ENCODE measurements around the gene TSPEAR. TPM values are rescaled to one million over a fixed set of nuclear protein-coding genes. Genes with fewer than 3 reads are reported as not detected.
"Not testable (repeated sequence)": the region's sequence is repeated elsewhere in the genome, so short reads cannot be mapped to it uniquely, and the experiment has no call there.

Gene TSPEAR
- total RNA-seq, 2 experiments from 2014 or later, result not detected

DNA sequence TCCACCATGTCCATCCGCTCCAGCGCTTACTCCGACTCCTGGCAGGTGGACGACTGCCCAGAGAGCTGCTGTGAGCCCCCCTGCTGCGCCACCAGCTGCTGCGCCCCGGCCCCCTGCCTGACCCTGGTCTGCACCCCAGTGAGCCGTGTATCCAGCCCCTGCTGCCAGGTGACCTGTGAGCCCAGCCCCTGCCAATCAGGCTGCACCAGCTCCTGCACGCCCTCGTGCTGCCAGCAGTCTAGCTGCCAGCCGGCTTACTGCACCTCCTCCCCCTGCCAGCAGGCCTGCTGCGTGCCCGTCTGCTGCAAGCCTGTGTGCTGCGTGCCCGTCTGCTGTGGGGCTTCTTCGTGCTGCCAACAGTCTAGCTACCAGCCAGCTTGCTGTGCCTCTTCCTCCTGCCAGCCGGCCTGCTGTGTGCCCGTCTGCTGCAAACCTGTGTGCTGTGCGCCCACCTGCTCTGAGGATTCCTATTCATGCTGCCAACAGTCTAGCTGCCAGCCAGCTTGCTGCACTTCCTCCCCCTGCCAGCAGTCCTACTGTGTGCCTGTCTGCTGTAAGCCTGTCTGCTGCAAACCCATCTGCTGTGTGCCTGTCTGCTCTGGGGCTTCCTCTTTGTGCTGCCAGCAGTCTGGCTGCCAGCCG lies 84.1 kb downstream of the TSPEAR start:
- H3K4me1 ChIP-seq (ENCODE audit: insufficient read depth, low read length, poor library complexity, severe bottlenecking); DNase-seq (ENCODE audit: low spot score); H3K4me3 ChIP-seq (ENCODE audit: low read depth, low read length, poor library complexity, severe bottlenecking); BruUV-seq (replicated peaks); H3K4me2 ChIP-seq (ENCODE audit: low read length); H4K20me1 ChIP-seq (ENCODE audit: insufficient read depth, low read length); H3K27ac ChIP-seq (ENCODE audit: low read depth, low read length, poor library complexity, severe bottlenecking); POLR2A ChIA-PET; intact Hi-C loops (cut with micrococcal nuclease; ENCODE audit: unreplicated experiment); H3K79me2 ChIP-seq (ENCODE audit: insufficient read depth, low read depth, low read length); H3K36me3 ChIP-seq (ENCODE audit: insufficient read depth, low read length); H3K9me2 ChIP-seq (ENCODE audit: insufficient read depth, low read length); H2AFZ ChIP-seq (ENCODE audit: low read length): not testable (repeated sequence)
- H3K9me3 ChIP-seq (ENCODE audit: low read length), result peaks cover 13% of the 10 kb centered on the region
- CTCF ChIA-PET (ENCODE audit: unreplicated experiment), result interaction anchor here (0.6 to 0.7 kb wide), 2 partner anchors 25 to 125 kb away, joined by 3 to 4 read pairs; no protein-coding TSS in a partner anchor

DNA sequence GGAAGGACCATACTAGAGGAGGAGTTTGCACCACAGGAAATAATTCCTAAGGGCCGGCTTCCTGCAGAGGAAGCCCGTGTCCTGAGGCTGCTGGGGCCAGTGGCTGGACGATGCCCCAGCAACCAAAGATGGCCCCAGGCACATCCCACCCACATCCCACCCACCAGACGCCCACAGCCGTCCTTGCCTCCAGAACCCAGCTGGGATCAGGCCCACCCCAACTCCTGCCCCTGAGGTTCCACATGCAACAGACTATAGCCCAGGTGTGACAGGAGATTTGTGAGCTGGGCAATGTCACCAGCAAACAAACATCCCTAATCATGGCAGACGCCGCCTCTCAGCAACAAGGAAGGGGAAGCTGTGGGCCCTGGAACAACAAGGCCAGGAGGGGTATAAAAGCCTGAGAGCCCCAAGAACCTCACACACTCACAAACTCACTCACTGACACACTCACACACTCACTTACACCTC lies 84.7 kb downstream of the TSPEAR start, which contains the start of gene KRTAP10-9:
Gene KRTAP10-9 (plus strand): TSS at position 421 of the 471 bp plus-strand sequence. CDS start 79 bp downstream, outside the sequence.
- Histone ChIP-seq H3K4me3 (ENCODE audit: low read depth, low read length, poor library complexity, severe bottlenecking) (no peak within 1 kb of the TSS), H4K20me1 (ENCODE audit: insufficient read depth, low read length) (no peaks in the 10 kb centered on the region), H3K79me2 (ENCODE audit: insufficient read depth, low read depth, low read length) (no peaks in the 10 kb centered on the region), H3K4me2 (ENCODE audit: low read length) (no peak within 1 kb of the TSS), H3K9me2 (ENCODE audit: insufficient read depth, low read length) (no peaks in the 10 kb centered on the region), H3K4me1 (ENCODE audit: insufficient read depth, low read length, poor library complexity, severe bottlenecking) (no peaks in the 10 kb centered on the region), H2AFZ (ENCODE audit: low read length) (no peak within 1 kb of the TSS), H3K27ac (ENCODE audit: low read depth, low read length, poor library complexity, severe bottlenecking) (no peak within 1 kb of the TSS), H3K36me3 (ENCODE audit: insufficient read depth, low read length) (no peaks in the 10 kb centered on the region), H3K9me3 (ENCODE audit: low read length) (peaks cover 13% of the 10 kb centered on the region)
- intact Hi-C loops (cut with micrococcal nuclease; ENCODE audit: unreplicated experiment), result no loop called here
- no peak for DNase-seq (ENCODE audit: low spot score)
- POLR2A ChIA-PET, result no interaction called here
- CTCF ChIA-PET (ENCODE audit: unreplicated experiment), result interaction anchor here (0.7 kb wide), 1 partner anchor 24 kb away, joined by 4 read pairs; no protein-coding TSS in a partner anchor
- TF ChIP-seq, protein P1, sequence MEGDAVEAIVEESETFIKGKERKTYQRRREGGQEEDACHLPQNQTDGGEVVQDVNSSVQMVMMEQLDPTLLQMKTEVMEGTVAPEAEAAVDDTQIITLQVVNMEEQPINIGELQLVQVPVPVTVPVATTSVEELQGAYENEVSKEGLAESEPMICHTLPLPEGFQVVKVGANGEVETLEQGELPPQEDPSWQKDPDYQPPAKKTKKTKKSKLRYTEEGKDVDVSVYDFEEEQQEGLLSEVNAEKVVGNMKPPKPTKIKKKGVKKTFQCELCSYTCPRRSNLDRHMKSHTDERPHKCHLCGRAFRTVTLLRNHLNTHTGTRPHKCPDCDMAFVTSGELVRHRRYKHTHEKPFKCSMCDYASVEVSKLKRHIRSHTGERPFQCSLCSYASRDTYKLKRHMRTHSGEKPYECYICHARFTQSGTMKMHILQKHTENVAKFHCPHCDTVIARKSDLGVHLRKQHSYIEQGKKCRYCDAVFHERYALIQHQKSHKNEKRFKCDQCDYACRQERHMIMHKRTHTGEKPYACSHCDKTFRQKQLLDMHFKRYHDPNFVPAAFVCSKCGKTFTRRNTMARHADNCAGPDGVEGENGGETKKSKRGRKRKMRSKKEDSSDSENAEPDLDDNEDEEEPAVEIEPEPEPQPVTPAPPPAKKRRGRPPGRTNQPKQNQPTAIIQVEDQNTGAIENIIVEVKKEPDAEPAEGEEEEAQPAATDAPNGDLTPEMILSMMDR (conservative IDR thresholded peaks at IDR 0.05; ENCODE audit: low read length), result no peak
- no peak for TF ChIP-seq EZH2phosphoT487 (IDR thresholded peaks at IDR 0.05; ENCODE audit: borderline replicate concordance, low read depth, low read length)
- BruUV-seq (replicated peaks), result no TSS peak

DNA sequence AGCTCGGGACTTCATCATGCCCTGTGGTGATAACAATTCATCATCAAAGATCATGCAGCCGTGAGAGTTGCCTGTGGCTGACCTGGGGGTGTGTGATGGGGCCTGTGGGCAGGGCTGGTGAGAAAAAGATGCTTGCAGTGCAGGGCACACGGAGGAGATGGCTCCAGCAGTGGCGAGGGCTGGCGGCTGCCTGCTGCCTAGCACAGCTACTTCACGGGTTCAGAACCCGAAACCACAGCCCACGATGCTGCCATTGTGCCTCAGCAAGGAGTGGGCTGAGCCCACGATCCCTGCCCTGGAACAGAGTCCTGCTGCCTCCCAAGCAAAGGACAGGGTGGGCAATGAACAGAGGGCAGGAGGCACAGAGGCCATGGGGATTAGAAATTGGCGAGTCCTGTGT lies 85.1 kb downstream of the TSPEAR start:
- no peak for DNase-seq (ENCODE audit: low spot score)
- Histone ChIP-seq H3K4me2 (ENCODE audit: low read length) (no peak overlapping the region), H3K36me3 (ENCODE audit: insufficient read depth, low read length) (no peaks in the 10 kb centered on the region), H3K4me1 (ENCODE audit: insufficient read depth, low read length, poor library complexity, severe bottlenecking) (no peaks in the 10 kb centered on the region), H3K4me3 (ENCODE audit: low read depth, low read length, poor library complexity, severe bottlenecking) (no peak overlapping the region), H2AFZ (ENCODE audit: low read length) (no peak overlapping the region), H3K27ac (ENCODE audit: low read depth, low read length, poor library complexity, severe bottlenecking) (no peak overlapping the region), H3K79me2 (ENCODE audit: insufficient read depth, low read depth, low read length) (no peaks in the 10 kb centered on the region), H4K20me1 (ENCODE audit: insufficient read depth, low read length) (no peaks in the 10 kb centered on the region), H3K9me2 (ENCODE audit: insufficient read depth, low read length) (no peaks in the 10 kb centered on the region), H3K9me3 (ENCODE audit: low read length) (peaks cover 13% of the 10 kb centered on the region)
- intact Hi-C loops (cut with micrococcal nuclease; ENCODE audit: unreplicated experiment), result no loop called here
- TF ChIP-seq, protein P1 (conservative IDR thresholded peaks at IDR 0.05; ENCODE audit: low read length), result no peak
- no peak for TF ChIP-seq EZH2phosphoT487 (IDR thresholded peaks at IDR 0.05; ENCODE audit: borderline replicate concordance, low read depth, low read length)
- ChIA-PET POLR2A (no interaction called here), CTCF (ENCODE audit: unreplicated experiment) (no interaction called here)
- no TSS peak for BruUV-seq (replicated peaks)

Data from OCI-LY7 (cell line).